ENCODE measurements around the gene EFNB2. TPM values are rescaled to one million over a fixed set of nuclear protein-coding genes. Genes with fewer than 3 reads are reported as not detected.

EFNB2 gene
- total RNA-seq, 1 donor from 2014 or later = 0.31 TPM

DNA sequence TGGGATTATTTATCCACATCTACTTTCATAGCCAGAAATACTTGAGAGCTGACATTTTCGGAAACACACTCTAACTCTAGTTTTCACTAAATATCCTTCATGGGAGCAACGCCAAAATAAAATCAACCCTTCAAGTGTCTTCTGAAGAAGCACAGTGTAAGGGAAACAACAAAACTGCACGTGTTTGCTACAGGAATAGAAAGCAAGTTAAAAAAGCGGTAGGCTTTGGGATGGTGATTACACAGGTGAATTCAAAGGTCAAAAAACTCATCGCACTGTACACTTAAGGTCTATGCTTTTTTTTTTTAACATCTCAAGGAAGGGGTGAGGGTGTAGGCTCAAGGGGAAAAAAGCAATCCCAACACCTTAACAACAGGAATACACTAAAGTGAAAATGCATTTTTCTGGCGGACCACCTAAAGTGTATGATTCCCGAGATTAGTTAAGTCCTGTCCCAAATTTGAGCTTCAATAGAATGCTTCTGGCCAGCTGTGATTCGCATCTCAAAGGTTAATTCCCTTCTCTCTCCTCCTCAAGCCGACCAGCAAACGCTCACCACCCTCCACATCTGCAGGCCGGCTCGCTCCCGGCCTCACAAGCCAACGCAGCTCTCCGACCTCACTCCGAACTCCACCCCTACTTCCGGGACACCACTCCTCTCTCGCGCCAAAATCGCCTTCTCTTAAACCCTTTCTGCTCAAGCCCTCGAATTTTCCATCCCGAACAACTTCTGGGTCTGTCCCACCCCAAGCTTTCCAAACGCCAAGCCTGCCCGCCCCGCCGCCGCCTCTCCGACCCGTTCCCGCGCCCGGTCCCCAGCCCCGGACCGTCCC lies 31.4 kb upstream of the EFNB2 start:
- CTCF ChIA-PET = interaction anchor here (1.3 to 1.8 kb wide), 2 partner anchors 30 kb away, joined by 4 to 17 read pairs; no protein-coding TSS in a partner anchor

DNA sequence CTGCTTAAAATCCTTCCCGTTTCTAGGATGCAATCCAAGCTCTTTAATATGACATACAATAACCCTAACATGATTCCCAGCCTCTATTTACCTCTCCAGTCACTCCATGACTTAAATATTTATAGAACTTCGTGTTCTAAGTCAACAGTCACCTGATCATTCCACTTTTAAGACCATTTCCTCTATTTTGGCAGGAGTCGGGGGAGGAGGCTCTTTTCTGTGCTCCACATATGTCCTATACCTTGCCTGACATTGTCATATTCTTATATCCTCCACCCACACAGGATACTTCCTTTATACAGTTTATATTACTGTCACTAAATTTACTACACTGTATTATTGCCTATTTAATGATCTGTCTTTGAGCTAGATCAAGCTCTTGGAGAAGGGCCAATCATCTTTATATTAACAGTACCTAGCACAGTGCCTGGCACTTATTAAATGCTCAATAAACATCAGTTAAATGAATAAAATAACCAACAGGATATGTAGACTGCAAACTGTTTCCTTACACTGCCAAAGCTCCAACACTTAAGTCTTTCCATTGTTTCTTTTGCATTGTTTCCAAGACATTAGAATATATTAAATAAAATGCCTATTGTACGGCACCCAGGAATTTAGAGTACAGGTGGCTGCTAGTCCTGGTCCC lies 29.8 kb upstream of the EFNB2 start:
- Mint-ChIP-seq H3K27me3 (no peaks in the 10 kb centered on the region), H3K4me1 (peaks cover 70% of the 10 kb centered on the region), H3K9me3 (no peaks in the 10 kb centered on the region), H3K36me3 (ENCODE audit: low read depth) (peaks cover 8% of the 10 kb centered on the region), H3K27ac (peak overlapping the region; percentile 37), H3K4me3 (peak overlapping the region; percentile 88)
- POLR2A ChIA-PET = interaction anchor here (0.5 to 1.5 kb wide), 2 partner anchors 11 to 29 kb away, joined by 4 to 6 read pairs; no protein-coding TSS in a partner anchor
- ATAC-seq (ENCODE audit: low read depth) (no peak), DNase-seq (no peak)
- CTCF ChIA-PET = interaction anchor here (1.8 kb wide), 1 partner anchor 29 kb away, joined by 17 read pairs; no protein-coding TSS in a partner anchor
- no peak for TF ChIP-seq CTCF (IDR thresholded peaks at IDR 0.05)
- intact Hi-C loops (cut with micrococcal nuclease) = loop anchor here (5.0 to 10.0 kb wide), 3 partner anchors 352 to 1652 kb away; partner anchors contain the start of genes ABHD13 and LIG4

More for the DNA sequence above, 31.4 kb upstream of the EFNB2 start:
- DNase-seq (no peak), ATAC-seq (ENCODE audit: low read depth) (peak; percentile 25)
- Mint-ChIP-seq H3K36me3 (ENCODE audit: low read depth) (peaks cover 8% of the 10 kb centered on the region), H3K27me3 (no peaks in the 10 kb centered on the region), H3K4me1 (peaks cover 60% of the 10 kb centered on the region), H3K4me3 (peak overlapping the region; percentile 88), H3K9me3 (no peaks in the 10 kb centered on the region), H3K27ac (peak overlapping the region; percentile 93)
- POLR2A ChIA-PET = interaction anchor here (0.6 to 2.2 kb wide), 4 partner anchors 24 to 1427 kb away, joined by 3 to 28 read pairs (median 5); partner anchors contain the start of gene EFNB2
- intact Hi-C loops (cut with micrococcal nuclease) = loop anchor here (2.0 to 10.0 kb wide), 4 partner anchors 16 to 1650 kb away; partner anchors contain the start of genes ABHD13 and LIG4
- TF ChIP-seq CTCF (IDR thresholded peaks at IDR 0.05) = no peak

GRCh38 chr13:106562301-106562700 lies 26.8 kb upstream of the EFNB2 start:
- intact Hi-C loops (cut with micrococcal nuclease) = loop anchor here (10.0 kb wide), 1 partner anchor 1428 kb away; no protein-coding TSS in a partner anchor

DNA sequence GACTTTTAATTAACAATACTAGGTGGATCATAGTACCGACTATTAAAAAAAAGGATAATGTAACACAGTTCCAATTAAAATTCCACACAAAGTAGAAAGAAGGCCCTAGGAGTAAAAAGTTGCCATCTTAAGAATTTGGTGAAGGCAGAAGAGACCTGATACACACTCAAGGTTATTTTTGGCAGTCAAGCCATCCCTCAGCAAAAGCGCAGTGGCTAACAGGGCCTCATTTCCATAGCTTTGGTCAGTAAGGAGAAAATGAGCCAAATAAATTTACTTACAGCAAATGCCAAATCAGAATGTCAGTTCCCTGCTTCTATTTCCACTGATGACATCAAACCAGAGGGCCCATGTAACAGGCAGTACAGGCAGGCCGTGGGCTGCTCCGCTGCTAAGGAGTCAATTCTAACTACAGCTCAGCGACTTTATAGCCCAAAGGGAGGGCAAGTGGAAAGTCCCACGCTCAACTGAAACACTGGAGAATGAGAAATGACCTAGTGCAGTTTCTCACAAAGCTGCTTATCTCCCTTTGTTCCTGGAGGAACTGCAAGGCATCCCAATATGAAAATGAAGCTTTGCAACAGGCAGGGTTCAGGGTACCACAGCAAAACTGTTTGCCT lies 26.2 kb upstream of the EFNB2 start:
- Mint-ChIP-seq H3K27me3 (no peaks in the 10 kb centered on the region), H3K27ac (peak overlapping the region; percentile 53), H3K4me1 (peaks cover 73% of the 10 kb centered on the region), H3K9me3 (no peaks in the 10 kb centered on the region), H3K4me3 (peak overlapping the region; percentile 25), H3K36me3 (ENCODE audit: low read depth) (peaks cover 28% of the 10 kb centered on the region)
- ATAC-seq (ENCODE audit: low read depth) (peak; percentile 94), DNase-seq (peak; percentile 20)
- TF ChIP-seq CTCF (IDR thresholded peaks at IDR 0.05) = no peak
- CTCF ChIA-PET = no interaction called here
- intact Hi-C loops (cut with micrococcal nuclease) = loop anchor here (1.0 to 10.0 kb wide), 3 partner anchors 10 to 1427 kb away; no protein-coding TSS in a partner anchor
- POLR2A ChIA-PET = interaction anchor here (0.7 kb wide), 1 partner anchor 21 kb away, joined by 7 read pairs; no protein-coding TSS in a partner anchor

More at GRCh38 chr13:106562301-106562700, 26.8 kb upstream of the EFNB2 start:
- Mint-ChIP-seq H3K9me3 (no peaks in the 10 kb centered on the region), H3K27me3 (no peaks in the 10 kb centered on the region), H3K4me3 (peak overlapping the region; percentile 11), H3K36me3 (ENCODE audit: low read depth) (peaks cover 26% of the 10 kb centered on the region), H3K27ac (peak overlapping the region; percentile 53), H3K4me1 (peaks cover 78% of the 10 kb centered on the region)
- no peak for TF ChIP-seq CTCF (IDR thresholded peaks at IDR 0.05)
- DNase-seq (no peak), ATAC-seq (ENCODE audit: low read depth) (no peak)
- ChIA-PET POLR2A (interaction anchor here (0.7 kb wide), 1 partner anchor 22 kb away, joined by 7 read pairs; no protein-coding TSS in a partner anchor), CTCF (no interaction called here)

Measured in activated B cell treated with CpG ODN at 0.5 μM for 24 hours (primary cell).